ENCODE data around the gene CPNE1.

DNA sequence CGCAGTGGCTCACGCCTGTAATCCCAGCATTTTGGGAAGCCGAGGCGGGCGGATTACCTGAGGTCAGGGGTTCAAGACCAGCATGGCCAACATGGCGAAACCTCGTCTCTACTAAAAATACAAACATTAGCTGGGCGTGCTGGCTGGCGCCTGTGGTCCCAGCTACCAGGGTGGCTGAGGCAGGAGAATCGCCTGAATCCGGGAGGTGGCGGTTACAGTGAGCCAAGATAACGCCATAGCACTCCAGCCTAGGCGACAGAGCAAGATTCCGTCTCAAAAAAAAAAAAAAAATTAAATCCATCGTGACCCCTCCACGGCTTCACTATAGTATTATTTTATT, 1.2 kb upstream of the CPNE1 start:
- no peak for TF ChIP-seq EZH2phosphoT487 (IDR thresholded peaks at IDR 0.05; ENCODE audit: borderline replicate concordance, low read length)
- TF ChIP-seq, protein P1, sequence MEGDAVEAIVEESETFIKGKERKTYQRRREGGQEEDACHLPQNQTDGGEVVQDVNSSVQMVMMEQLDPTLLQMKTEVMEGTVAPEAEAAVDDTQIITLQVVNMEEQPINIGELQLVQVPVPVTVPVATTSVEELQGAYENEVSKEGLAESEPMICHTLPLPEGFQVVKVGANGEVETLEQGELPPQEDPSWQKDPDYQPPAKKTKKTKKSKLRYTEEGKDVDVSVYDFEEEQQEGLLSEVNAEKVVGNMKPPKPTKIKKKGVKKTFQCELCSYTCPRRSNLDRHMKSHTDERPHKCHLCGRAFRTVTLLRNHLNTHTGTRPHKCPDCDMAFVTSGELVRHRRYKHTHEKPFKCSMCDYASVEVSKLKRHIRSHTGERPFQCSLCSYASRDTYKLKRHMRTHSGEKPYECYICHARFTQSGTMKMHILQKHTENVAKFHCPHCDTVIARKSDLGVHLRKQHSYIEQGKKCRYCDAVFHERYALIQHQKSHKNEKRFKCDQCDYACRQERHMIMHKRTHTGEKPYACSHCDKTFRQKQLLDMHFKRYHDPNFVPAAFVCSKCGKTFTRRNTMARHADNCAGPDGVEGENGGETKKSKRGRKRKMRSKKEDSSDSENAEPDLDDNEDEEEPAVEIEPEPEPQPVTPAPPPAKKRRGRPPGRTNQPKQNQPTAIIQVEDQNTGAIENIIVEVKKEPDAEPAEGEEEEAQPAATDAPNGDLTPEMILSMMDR (conservative IDR thresholded peaks at IDR 0.05; ENCODE audit: low read depth, low read length) = no peak
